ENCODE data around the gene NLRX1.
A peak's percentile ranks its signal among the peaks of the same experiment; 100 is the strongest.
"Not testable (repeated sequence)": the region's sequence is repeated elsewhere in the genome, so short reads cannot be mapped to it uniquely, and the experiment has no call there.

The NLRX1 gene, protein sequence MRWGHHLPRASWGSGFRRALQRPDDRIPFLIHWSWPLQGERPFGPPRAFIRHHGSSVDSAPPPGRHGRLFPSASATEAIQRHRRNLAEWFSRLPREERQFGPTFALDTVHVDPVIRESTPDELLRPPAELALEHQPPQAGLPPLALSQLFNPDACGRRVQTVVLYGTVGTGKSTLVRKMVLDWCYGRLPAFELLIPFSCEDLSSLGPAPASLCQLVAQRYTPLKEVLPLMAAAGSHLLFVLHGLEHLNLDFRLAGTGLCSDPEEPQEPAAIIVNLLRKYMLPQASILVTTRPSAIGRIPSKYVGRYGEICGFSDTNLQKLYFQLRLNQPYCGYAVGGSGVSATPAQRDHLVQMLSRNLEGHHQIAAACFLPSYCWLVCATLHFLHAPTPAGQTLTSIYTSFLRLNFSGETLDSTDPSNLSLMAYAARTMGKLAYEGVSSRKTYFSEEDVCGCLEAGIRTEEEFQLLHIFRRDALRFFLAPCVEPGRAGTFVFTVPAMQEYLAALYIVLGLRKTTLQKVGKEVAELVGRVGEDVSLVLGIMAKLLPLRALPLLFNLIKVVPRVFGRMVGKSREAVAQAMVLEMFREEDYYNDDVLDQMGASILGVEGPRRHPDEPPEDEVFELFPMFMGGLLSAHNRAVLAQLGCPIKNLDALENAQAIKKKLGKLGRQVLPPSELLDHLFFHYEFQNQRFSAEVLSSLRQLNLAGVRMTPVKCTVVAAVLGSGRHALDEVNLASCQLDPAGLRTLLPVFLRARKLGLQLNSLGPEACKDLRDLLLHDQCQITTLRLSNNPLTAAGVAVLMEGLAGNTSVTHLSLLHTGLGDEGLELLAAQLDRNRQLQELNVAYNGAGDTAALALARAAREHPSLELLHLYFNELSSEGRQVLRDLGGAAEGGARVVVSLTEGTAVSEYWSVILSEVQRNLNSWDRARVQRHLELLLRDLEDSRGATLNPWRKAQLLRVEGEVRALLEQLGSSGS

DNA sequence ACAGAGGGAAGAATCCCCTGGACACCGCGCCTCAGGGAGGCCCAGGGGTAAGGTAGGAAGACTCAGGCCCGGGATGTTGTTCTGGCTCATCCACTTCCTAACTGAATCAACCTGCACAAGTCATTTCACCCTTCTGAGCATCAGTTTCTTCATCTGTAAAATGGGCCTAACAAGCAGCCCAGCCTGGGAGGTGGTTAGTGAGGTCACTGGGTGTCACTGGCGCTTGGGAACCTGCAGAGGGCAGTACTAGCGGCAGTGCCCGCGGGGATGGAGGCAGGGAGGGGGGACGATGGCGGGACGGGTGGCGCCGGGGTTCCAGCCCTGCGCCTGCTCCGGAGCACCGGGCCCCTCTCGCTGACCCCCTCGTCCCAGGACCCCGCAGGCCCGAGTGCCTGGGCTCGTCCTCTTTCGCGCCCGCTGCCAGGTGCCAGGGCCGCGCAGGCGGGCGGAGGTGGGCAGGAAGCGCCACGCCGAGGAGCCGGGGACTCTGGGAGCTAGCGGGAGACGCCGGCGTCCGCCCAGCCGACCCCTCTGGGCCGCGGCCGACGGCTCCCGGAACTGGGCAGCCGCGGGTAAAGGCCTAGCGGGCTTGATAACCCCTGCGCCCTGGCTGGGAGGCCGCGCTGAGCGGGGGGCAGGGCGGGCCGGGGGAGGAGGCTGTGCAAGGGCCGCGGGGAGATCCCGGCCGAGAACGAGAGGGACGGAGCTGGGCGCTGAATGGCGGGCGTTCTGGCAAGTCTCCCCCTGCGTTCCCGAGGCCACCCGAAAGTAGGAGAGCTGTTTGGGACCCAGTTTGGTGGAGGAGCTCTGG, at the start of gene NLRX1:
Gene NLRX1, plus strand, starts transcription at position 255 of the 811 bp plus-strand sequence. CDS start 2,679 bp downstream, outside the sequence.
- in situ Hi-C loops (cut with HindIII; ENCODE audit: low pct_unique_long_range_greater_than_20kb, low sequenced_read_pairs): no loop called here
- peak; percentile 92 to 95 for DNase-seq (ENCODE audit: low read depth in 1 of 2, low spot score in 1 of 2)

GRCh38 chr11:119118946-119119345, 49.6 kb upstream of the NLRX1 start:
- no peak for TF ChIP-seq JUND (IDR thresholded peaks at IDR 0.05; ENCODE audit: low read depth)
- in situ Hi-C loops (cut with HindIII; ENCODE audit: low pct_unique_long_range_greater_than_20kb, low sequenced_read_pairs): no loop called here
- no peak for DNase-seq (ENCODE audit: low read depth in 1 of 2, low spot score in 1 of 2)

More for the DNA sequence above, at the start of gene NLRX1:
- no peak for TF ChIP-seq JUND (IDR thresholded peaks at IDR 0.05; ENCODE audit: low read depth)

DNA sequence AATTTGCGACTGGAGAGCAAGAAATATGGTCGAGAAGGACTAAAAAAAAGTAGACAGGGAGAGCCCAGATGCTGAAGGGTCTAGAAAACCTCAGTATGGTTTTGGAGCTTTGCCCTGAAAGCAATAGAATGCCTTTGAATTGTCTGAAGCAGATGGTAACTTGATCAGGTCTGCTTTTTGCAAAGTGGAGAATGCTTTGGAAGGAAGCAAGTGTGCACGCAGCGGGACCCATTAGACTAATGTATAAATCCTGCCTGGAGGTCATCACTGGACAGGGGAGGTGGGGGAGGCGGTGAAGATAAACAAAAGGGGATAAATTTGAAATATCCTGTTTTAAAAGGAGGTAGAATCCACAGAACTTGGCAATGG, 47.9 kb upstream of the NLRX1 start:
- in situ Hi-C loops (cut with HindIII; ENCODE audit: low pct_unique_long_range_greater_than_20kb, low sequenced_read_pairs): no loop called here
- no peak for DNase-seq (ENCODE audit: low read depth in 1 of 2, low spot score in 1 of 2)
- no peak for TF ChIP-seq JUND (IDR thresholded peaks at IDR 0.05; ENCODE audit: low read depth)

- in situ Hi-C loops (cut with HindIII; ENCODE audit: low pct_unique_long_range_greater_than_20kb, low sequenced_read_pairs): no loop called here
- DNase-seq (ENCODE audit: low read depth in 1 of 2, low spot score in 1 of 2): peak; percentile 96 to 99
- no peak for TF ChIP-seq JUND (IDR thresholded peaks at IDR 0.05; ENCODE audit: low read depth)
These were observed 47.3 kb upstream of the NLRX1 start, which contains the start of gene HINFP for GRCh38 chr11:119121008-119121810. HINFP (plus strand) TSS chr11:119121580; CDS start chr11:119126945, 5,365 bp downstream.

GRCh38 chr11:119121811-119122124, 46.8 kb upstream of the NLRX1 start:
- in situ Hi-C loops (cut with HindIII; ENCODE audit: low pct_unique_long_range_greater_than_20kb, low sequenced_read_pairs): no loop called here
- peak in 1 of 2 experiments; percentile 33 for DNase-seq (ENCODE audit: low read depth in 1 of 2, low spot score in 1 of 2)
- no peak for TF ChIP-seq JUND (IDR thresholded peaks at IDR 0.05; ENCODE audit: low read depth)

DNA sequence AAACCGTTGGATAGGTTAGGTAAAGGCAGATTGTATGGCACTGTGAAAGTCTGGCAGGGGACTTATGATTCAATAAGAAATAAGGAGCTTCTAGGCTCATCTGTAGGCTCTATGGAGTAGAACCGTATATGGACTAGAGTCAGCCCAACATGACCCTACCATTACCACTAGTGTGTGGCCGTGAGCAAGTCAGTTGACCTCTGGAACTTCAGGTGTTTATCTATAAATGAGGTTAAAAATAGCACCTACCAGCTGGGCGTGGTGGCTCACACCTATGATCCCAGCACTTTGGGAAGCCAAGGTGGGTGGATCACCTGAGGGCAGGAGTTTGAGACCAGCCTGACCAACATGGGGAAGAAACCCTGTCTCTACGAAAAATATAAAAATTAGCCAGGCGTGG, 42.7 kb upstream of the NLRX1 start:
- in situ Hi-C loops (cut with HindIII; ENCODE audit: low pct_unique_long_range_greater_than_20kb, low sequenced_read_pairs): no loop called here
- no peak for TF ChIP-seq JUND (IDR thresholded peaks at IDR 0.05; ENCODE audit: low read depth)
- DNase-seq (ENCODE audit: low read depth in 1 of 2, low spot score in 1 of 2): no peak

DNA sequence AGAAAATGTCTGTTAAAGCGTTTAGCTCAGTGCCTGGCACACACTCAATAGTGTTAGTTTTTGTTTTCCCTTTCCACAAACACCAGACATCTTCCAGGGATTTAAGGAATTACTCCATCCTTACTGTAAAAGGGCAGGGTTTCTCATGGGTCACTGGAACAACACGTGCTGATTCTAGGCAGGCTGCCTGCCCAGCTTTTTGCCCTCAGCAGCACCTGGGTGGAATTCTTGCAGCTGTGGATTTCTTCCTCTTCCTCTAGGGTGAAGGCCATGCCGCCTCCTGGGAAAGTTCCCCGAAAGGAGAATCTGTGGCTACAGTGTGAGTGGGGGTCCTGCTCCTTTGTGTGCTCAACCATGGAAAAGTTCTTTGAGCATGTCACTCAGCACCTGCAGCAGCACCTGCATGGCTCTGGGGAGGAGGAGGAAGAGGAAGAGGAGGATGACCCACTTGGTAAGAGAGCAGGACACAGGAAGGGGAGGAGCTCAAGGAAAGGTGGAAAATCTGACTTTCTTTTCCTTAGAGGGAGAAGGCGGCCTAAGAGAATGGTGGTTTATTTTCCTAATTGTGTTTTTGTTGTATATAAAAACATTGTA, 41.8 kb upstream of the NLRX1 start:
- no peak for TF ChIP-seq JUND (IDR thresholded peaks at IDR 0.05; ENCODE audit: low read depth)
- peak in 1 of 2 experiments; percentile 37 for DNase-seq (ENCODE audit: low read depth in 1 of 2, low spot score in 1 of 2)
- in situ Hi-C loops (cut with HindIII; ENCODE audit: low pct_unique_long_range_greater_than_20kb, low sequenced_read_pairs): no loop called here

- no peak for TF ChIP-seq JUND (IDR thresholded peaks at IDR 0.05; ENCODE audit: low read depth)
- DNase-seq (ENCODE audit: low read depth in 1 of 2, low spot score in 1 of 2): no peak
- in situ Hi-C loops (cut with HindIII; ENCODE audit: low pct_unique_long_range_greater_than_20kb, low sequenced_read_pairs): no loop called here
These were observed 37.9 kb upstream of the NLRX1 start for GRCh38 chr11:119130662-119131061.

DNA sequence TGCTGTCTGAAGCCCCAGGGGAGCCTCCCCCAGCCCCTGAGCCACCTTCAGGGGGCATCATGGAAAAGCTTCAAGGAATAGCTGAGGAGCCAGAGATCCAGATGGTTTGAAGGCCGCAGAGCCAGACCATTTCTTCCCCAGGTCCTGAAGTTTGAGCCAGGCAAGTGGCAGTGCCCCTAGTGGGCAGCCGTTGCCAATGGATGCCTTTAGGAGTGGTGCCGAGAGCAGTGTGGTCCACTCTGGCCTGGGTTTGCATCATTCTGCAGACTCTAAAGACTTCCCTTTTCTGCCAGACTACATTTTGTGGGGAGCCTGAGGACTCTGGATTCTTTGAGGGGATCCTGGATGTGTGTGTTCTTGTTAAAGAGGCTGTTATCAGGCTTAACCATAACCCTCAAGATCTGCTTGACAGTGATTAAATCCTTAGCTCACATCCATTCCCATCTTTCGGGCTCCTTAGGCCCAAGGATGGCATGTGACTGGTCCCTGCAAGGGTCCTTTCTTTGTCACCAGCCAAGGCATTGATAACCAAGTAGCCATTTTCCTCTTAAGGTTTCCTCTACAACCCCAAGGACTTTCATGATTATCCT, 34.0 kb upstream of the NLRX1 start:
- TF ChIP-seq JUND (IDR thresholded peaks at IDR 0.05; ENCODE audit: low read depth): no peak
- DNase-seq (ENCODE audit: low read depth in 1 of 2, low spot score in 1 of 2): peak; percentile 52 to 57
- in situ Hi-C loops (cut with HindIII; ENCODE audit: low pct_unique_long_range_greater_than_20kb, low sequenced_read_pairs): no loop called here

- in situ Hi-C loops (cut with HindIII; ENCODE audit: low pct_unique_long_range_greater_than_20kb, low sequenced_read_pairs); DNase-seq (ENCODE audit: low read depth in 1 of 2, low spot score in 1 of 2): not testable (repeated sequence)
These were observed 29.2 kb upstream of the NLRX1 start for GRCh38 chr11:119139276-119139675.

Data from T47D (cell line).